GM18505 (cell line): ENCODE data around the gene OTOF.

ENCODE experiments used
- ATAC-seq: cut with Tn5 transposase; IDR thresholded peaks from one replicate; pipeline ENCODE4 v1.9.1; 2021; ENCODE audit not compliant: unreplicated experiment
- POLR2A ChIP-seq: IDR thresholded peaks from 4 replicates; pipeline ENCODE4 v1.6.1; 2011; ENCODE audit warnings: borderline replicate concordance; ENCODE audit not compliant: insufficient read depth, insufficient read length; ENCODE audit errors: extremely low read depth

The OTOF gene

DNA sequence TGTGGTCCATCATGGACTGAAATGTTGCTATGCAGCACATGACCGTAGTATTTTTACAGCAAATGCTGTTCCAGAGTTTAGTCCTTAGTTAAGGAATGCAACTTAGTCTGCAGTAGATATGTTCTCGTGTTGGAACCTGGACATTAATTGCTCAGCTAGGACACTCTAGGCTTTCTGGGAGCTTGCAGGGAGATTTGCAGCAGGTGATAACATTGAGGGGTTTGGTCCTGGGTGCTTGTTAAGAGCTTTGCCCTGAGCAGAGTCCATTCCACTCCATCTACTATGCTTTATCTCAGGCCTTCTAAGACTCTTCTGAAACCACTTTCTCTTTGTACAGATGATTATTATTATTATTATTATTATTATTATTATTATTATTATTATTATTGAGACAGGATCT, 49.1 kb downstream of the OTOF start:
- no peak for TF ChIP-seq POLR2A
- no peak for ATAC-seq

DNA sequence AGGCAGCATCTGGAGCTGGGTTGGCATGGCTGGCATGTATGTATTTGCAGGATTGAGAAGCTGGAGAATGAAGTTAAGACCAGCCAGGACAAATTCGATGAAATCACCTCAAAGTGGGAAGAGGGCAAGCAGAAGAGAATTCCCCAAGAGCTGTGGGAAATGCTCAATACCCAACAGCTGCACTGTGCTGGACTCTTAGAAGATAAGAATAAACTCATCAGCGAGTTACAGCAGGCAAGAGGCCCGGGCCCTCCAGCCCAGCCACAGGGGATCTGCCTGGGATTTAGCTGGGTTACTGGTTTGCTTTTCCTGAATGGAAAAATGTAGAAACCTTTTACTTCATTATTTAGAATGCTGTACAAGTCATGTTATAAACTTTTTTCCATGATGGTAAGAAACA, 53.7 kb downstream of the OTOF start:
- no peak for ATAC-seq

DNA sequence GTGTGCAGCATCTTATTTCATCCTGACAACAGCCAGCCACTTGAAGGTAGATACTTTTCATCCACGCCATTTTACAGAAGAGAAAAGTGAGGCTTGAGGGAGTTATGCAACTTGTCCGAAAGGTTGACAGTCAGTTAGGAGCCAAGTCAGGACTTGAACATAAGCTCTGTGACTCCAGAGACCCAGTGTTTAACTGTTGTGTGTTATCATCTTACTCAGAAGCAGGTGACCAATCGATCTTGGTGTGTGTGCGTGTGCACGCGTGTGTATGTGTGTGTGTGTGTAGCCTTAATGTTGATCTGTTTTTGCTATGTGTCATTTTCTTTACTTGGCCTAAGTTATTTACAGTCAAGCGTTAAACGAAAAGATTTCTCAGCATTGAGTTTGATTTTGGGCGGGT, 54.2 kb downstream of the OTOF start:
- ATAC-seq = no peak
- no peak for TF ChIP-seq POLR2A

More for the DNA sequence above, 53.7 kb downstream of the OTOF start:
- no peak for TF ChIP-seq POLR2A

DNA sequence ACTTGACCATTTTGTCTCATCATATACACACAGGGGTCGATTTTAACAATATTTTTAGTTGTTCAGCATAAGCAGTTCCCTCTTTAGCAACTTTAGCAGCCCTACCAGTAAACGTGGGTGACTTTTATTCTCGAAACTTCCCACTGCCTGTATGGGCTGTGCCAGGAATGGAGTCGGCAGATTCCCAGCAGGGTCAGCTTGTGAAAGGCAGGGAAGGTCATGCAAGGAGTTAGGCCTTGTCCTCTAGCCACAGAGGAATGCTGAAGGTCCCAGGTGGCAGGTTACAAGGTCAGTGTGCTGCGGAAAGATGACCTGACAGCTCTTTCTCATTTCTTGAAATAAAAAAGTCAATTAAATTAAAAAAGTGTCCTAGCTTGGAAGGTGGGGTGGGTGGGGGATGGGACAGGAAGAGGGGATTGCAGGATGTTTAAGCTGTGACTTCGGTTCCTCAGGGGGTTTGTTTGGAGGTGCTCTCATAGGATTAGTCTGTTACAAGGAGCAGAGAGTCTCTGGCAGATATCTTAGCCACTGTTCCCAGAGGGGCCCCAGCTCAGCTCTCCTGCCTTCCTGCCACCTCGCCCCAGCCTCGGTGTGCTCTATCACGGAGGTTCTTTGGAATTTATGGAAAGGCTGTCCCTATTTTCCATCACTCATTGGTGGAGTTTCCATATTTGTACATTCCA, 54.8 kb downstream of the OTOF start:
- no peak for TF ChIP-seq POLR2A
- no peak for ATAC-seq

DNA sequence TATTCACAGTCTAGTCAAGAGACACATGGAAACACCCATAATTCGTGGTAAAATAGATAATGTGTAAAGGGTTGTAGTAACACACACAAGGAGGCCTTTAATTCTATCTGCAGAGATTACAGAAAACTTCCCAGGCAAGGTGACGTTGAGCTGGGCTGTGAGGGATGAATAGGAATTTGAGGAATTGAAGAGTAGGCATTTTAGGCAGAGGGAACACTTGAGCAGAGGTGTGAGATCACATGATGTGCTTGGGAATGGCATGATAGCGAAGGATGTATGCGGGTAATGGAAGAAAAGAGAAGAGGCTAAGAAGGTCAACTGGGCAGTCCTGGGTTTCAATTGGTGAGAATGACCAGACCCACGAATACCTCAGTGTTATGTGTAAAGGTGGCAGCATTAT, 56.0 kb downstream of the OTOF start:
- ATAC-seq = no peak

DNA sequence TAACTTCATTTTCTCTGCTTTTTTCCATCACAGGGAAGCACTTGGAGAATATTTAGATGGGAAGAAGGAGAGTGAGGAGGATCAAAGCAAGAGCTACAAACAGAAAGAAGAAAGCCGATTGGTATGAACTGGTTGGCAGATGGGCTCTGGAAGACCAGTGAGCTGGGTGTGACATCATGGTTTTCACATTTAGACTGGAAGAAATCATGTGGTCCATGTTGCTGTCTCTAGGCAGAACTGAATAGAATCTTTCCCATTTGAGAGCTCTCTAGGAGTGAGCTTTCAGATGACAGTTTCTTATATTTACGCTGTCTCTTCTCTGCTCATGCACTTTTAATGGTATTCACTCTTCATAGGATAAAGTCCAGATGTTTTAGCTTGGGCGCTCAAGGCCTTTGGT, 63.6 kb downstream of the OTOF start:
- ATAC-seq = no peak

More for the DNA sequence above, 56.0 kb downstream of the OTOF start:
- no peak for TF ChIP-seq POLR2A

DNA sequence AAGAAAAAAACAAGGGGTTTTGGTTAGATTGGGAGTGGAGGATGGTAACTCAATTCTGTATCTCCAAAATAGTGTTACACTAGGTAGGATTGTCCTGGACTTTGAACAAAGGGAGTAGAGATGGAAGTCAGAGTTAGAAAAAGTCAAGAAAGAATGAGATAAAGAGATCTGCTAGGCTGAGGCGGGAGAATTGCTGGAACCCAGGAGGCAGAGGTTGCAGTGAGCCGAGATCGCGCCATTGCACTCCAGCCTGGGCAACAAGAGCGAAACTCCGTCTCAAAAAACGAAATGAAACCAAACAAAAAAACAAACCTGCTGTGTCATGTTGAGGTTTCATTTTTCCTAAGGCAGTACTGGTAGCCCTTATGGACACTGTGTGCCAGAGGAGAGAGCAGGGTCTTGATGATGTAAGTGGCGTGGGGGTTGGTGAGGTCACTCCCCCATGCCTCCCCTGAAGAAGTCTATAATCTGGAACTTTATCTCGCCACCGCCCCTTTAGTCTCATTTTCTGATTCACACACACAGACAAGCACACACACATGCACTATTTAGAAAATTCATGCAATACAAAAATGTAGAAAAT, 65.7 kb downstream of the OTOF start:
- TF ChIP-seq POLR2A = no peak
- ATAC-seq = no peak

More for the DNA sequence above, 63.6 kb downstream of the OTOF start:
- TF ChIP-seq POLR2A = no peak

DNA sequence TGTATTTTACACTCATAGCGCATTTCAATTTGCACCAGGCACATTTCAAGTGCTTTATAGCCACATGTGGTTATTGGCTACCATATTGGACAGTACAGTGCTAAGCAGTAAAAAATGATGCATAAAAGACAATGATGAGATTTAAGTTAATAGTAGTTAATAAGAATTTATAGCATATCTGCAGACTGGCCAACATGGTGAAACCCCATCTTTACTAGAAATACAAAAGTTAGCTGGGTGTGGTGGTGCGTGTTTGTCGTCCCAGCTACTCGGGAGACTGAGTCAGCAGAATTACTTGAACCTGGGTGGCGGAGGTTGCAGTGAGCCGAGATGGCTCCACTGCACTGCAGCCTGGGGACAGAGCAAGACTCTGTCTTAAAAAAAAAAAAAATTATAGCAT, 66.5 kb downstream of the OTOF start:
- TF ChIP-seq POLR2A = no peak
- ATAC-seq = no peak

DNA sequence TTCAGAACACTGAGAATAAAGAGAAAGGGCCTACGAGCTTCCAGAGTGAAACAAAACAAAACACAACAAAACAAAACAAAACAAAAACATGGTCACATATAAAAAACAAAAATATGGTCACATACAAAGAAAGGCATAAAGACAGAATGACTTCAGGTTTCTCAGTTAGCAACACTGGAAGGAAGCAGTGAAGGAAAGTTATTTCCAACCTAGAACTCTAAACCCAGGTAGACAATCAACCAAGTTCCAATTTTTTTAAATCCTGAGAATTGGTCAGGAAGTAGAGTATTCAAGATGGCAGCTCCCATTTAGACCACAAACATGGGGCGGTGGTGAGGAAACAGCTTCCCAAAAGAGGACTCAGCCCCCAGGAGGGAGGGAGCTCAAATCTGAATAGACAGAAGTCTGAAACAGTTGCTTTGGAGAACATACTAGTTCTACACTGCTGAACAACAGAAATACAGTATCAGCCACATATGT, 67.1 kb downstream of the OTOF start:
- no peak for ATAC-seq
- no peak for TF ChIP-seq POLR2A

DNA sequence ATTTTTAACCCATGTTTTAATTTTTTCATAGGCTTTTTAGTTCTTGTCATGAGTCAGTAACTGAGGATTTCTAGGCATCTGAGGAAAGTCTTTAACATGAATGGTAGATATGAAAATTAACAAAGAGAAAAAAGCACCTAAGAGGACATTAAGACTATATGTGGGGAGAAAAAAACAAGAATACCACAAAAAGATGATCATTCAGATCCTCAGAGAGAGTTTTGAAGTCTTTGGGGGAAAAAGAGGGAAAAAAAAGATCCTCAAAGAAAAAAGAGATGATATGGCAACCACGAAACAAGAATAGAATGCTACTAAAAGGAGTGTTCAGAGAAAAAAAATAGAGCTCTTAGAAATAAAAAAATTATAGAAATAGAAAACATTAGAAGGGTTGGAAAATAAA, 68.1 kb downstream of the OTOF start:
- TF ChIP-seq POLR2A = no peak
- no peak for ATAC-seq

DNA sequence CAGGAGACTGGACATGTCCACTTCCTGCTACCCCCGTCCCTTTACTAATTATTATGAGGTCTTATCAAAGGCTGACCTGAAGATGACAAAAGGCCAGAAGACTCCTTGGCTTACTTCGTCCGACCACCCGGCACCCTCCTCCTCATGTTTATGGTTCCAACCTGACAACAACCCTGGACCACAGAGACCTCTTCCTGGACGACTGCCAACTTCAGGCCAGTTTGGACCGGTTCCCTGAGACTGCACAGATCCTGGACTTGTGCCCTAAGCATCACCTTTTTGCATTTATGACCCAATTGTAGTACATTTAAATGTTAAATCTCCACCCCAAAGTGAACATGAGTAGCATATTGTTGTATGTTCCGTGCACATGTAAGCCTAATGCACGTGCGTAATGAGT, 70.4 kb downstream of the OTOF start:
- no peak for ATAC-seq
- TF ChIP-seq POLR2A = no peak
